ENCODE data around the gene FAM78B. TPM values are rescaled to one million over a fixed set of nuclear protein-coding genes. Genes with fewer than 3 reads are reported as not detected.

Gene FAM78B
- total and polyA plus RNA-seq, 2 of the 8 experiments (the other 6 are each of a cell fraction or from before 2014, with no cell fraction given): 2.3 to 3.6 TPM

- Histone ChIP-seq H4K91ac (replicated peaks; ENCODE audit: insufficient read length, low read length) (no peak overlapping the region), H3K18ac (ENCODE audit: extremely low read depth, low read length) (no peak overlapping the region), H3K23me2 (ENCODE audit: low read depth, low read length) (no peaks in the 10 kb centered on the region), H3K36me3 (ENCODE audit: control insufficient read depth in 2 of 4, insufficient read depth in 4 of 4, low read length in 3 of 4) (no peaks in the 10 kb centered on the region), H2BK120ac (replicated peaks; ENCODE audit: low read depth, low read length) (no peak overlapping the region), H3K9me3 (ENCODE audit: insufficient read depth in 2 of 2, low read depth in 1 of 2, low read length in 1 of 2) (no peaks in the 10 kb centered on the region), H3K9ac (replicated peaks in 1 of 4; ENCODE audit: extremely low read depth in 1 of 4, low read depth in 3 of 4, low read length in 3 of 4) (no peak overlapping the region), H2BK15ac (ENCODE audit: low read length) (no peak overlapping the region), H2BK5ac (ENCODE audit: low read depth, low read length) (no peak overlapping the region), H2AFZ (ENCODE audit: low read length) (no peak overlapping the region), H2AK5ac (ENCODE audit: low read depth, low read length) (no peak overlapping the region), H3K27me3 (replicated peaks in 1 of 4; ENCODE audit: control insufficient read depth in 3 of 4, extremely low read depth in 1 of 4, insufficient read depth in 3 of 4, low read length in 3 of 4) (no peaks in the 10 kb centered on the region), H3K4ac (replicated peaks; ENCODE audit: insufficient read length, low read depth, low read length) (no peak overlapping the region), H3K4me3 (ENCODE audit: extremely low read depth in 1 of 4, insufficient read depth in 2 of 4, low read depth in 3 of 4, low read length in 4 of 4) (no peak overlapping the region), H3K79me1 (ENCODE audit: low read depth, low read length) (no peaks in the 10 kb centered on the region), H3K27ac (ENCODE audit: low read depth, low read length) (no peak overlapping the region), H4K5ac (ENCODE audit: insufficient read length, low read depth, low read length) (no peak overlapping the region), H3K79me2 (ENCODE audit: control insufficient read depth in 1 of 2, insufficient read depth in 2 of 2, low read length in 2 of 2) (no peaks in the 10 kb centered on the region), H4K8ac (ENCODE audit: extremely low read depth, insufficient read depth, low read length) (no peak overlapping the region), H4K20me1 (replicated peaks in 1 of 2; ENCODE audit: control insufficient read depth in 1 of 2, insufficient read depth in 2 of 2, low read length in 2 of 2) (no peaks in the 10 kb centered on the region), H3K56ac (replicated peaks; ENCODE audit: insufficient read length, low read depth, low read length) (no peak overlapping the region), H3K14ac (ENCODE audit: insufficient read length) (no peak overlapping the region), H3K4me1 (replicated peaks in 1 of 4; ENCODE audit: control insufficient read depth in 3 of 4, insufficient read depth in 4 of 4, low read length in 3 of 4) (peaks cover 0 to 4% (median 0%) of the 10 kb centered on the region in 4 experiments; a peak in 2 of 7 replicates), H2BK12ac (ENCODE audit: low read depth, low read length) (peak overlapping the region; percentile 56; the same call in 1 of the 2 replicates), H2BK20ac (ENCODE audit: low read length) (no peak overlapping the region), H3K4me2 (ENCODE audit: insufficient read depth in 1 of 2, low read depth in 2 of 2, low read length in 2 of 2) (no peak overlapping the region), H3K23ac (ENCODE audit: insufficient read length) (no peak overlapping the region)
- ChIA-PET POLR2A (ENCODE audit: partially characterized antibody) (no interaction called here), CTCF (ENCODE audit: partially characterized antibody) (interaction anchor here (1.1 to 2.2 kb wide), 3 partner anchors 15 to 248 kb away, joined by 3 to 11 read pairs (median 5); partner anchors contain the start of gene FAM78B)
- FAIRE-seq (no peak), DNase-seq (ENCODE audit: low read depth in 1 of 2, low spot score in 2 of 2) (no peak)
- 85% methylated on average over 4 of the region's 4 CpGs; no CpG with 5 or more reads in 1 of the 2 experiments for WGBS, 2 experiments (ENCODE audit: extremely low coverage in 1 of 2, insufficient coverage in 1 of 2, insufficient read length in 1 of 2, insufficient replicate concordance in 2 of 2, low coverage in 1 of 2, low lambda C conversion rate in 2 of 2, missing lambda C conversion rate in 1 of 2)
- no peak for TF ChIP-seq TAF7 (optimal IDR thresholded peaks at IDR 0.05; ENCODE audit: borderline replicate concordance, low read depth, low read length)
- TF ChIP-seq EZH2 (IDR thresholded peaks at IDR 0.05; ENCODE audit: low read depth, low read length, severe bottlenecking): no peak
- no peak for TF ChIP-seq RNF2 (IDR thresholded peaks at IDR 0.05; ENCODE audit: borderline replicate concordance, low read depth, low read length, missing control alignments, poor library complexity, severe bottlenecking)
- TF ChIP-seq USF2 (IDR thresholded peaks at IDR 0.05; ENCODE audit: low read length): no peak
- no peak for TF ChIP-seq HDAC6 (IDR thresholded peaks at IDR 0.05; ENCODE audit: low read depth, low read length)
- TF ChIP-seq CEBPB (IDR thresholded peaks at IDR 0.05; ENCODE audit: low read depth, low read length): no peak
These were observed 18.7 kb upstream of the FAM78B start for GRCh38 chr1:166185526-166185925.
